ENCODE data around the gene GPR32. TPM values are rescaled to one million over a fixed set of nuclear protein-coding genes. Genes with fewer than 3 reads are reported as not detected.

Gene GPR32
- total and polyA plus RNA-seq, 7 donors = not detected

- intact Hi-C loops (cut with DNase I) = no loop called here
- 60 to 70% (median 65%) methylated on average over 4 of the region's 4 CpGs for WGBS, 3 donors
- Histone ChIP-seq H3K36me3 (ENCODE audit: insufficient read depth in 1 of 2, low read depth in 1 of 2) (no peaks in the 10 kb centered on the region), H3K4me1 (no peaks in the 10 kb centered on the region), H3K27ac (no peak overlapping the region), H3K4me3 (no peak overlapping the region), H3K27me3 (ENCODE audit: insufficient read depth in 3 of 3, low read length in 2 of 3) (peaks cover 0 to 73% (median 28%) of the 10 kb centered on the region in 3 donors), H3K9me3 (no peaks in the 10 kb centered on the region)
- ATAC-seq (no peak), DNase-seq (no peak)
- no peak for TF ChIP-seq CTCF (IDR thresholded peaks at IDR 0.05)
These were observed 51.0 kb downstream of the GPR32 start for GRCh38 chr19:50821248-50821612.

Other genes starting within 250 kb of the GPR32 start
- 1 to 10 TPM in 1 of 4 donors, under 1 TPM in 3; 0.19 to 1.0 (median 0.31) TPM for gene LRRC4B, start 202.0 kb upstream of the GPR32 start, total RNA-seq
- under 1 TPM; 0.04 to 0.47 (median 0.32) TPM for gene LRRC4B, start 202.0 kb upstream of the GPR32 start, polyA plus RNA-seq
- under 1 TPM in 1 of 4 donors, not detected in 3; 0.26 TPM for gene SYT3, start 130.6 kb upstream of the GPR32 start, total RNA-seq
- gene SYT3, start 130.6 kb upstream of the GPR32 start, polyA plus RNA-seq = under 1 TPM in 2 of 3 donors, not detected in 1; 0.07 to 0.12 TPM
- gene C19orf81, start 121.0 kb upstream of the GPR32 start, total RNA-seq = 1 to 10 TPM in 1 of 4 donors, under 1 TPM in 2, not detected in 1; 0.50 to 1.8 (median 0.54) TPM
- 1 to 10 TPM in 1 of 3 donors, not detected in 2; 1.5 TPM for gene C19orf81, start 121.0 kb upstream of the GPR32 start, polyA plus RNA-seq
- 1 to 10 TPM in 1 of 4 donors, under 1 TPM in 2, not detected in 1; 0.39 to 1.3 (median 0.83) TPM for gene SHANK1, start 50.7 kb upstream of the GPR32 start, total RNA-seq
- gene SHANK1, start 50.7 kb upstream of the GPR32 start, polyA plus RNA-seq = under 1 TPM in 2 of 3 donors, not detected in 1; 0.14 to 0.16 TPM
- 1 to 10 TPM; 1.6 to 4.5 (median 1.8) TPM for gene CLEC11A, start 47.1 kb upstream of the GPR32 start, total RNA-seq
- 1 to 10 TPM in 1 of 3 donors, under 1 TPM in 2; 0.83 to 4.0 (median 0.83) TPM for gene CLEC11A, start 47.1 kb upstream of the GPR32 start, polyA plus RNA-seq
- not detected for gene ACP4, start 20.0 kb downstream of the GPR32 start, total RNA-seq
- not detected for gene ACP4, start 20.0 kb downstream of the GPR32 start, polyA plus RNA-seq
- under 1 TPM in 2 of 4 donors, not detected in 2; 0.32 to 0.34 TPM for gene KLK1, start 53.3 kb downstream of the GPR32 start, total RNA-seq
- under 1 TPM in 2 of 3 donors, not detected in 1; 0.08 to 0.48 TPM for gene KLK1, start 53.3 kb downstream of the GPR32 start, polyA plus RNA-seq
- not detected for gene KLK15, start 63.1 kb downstream of the GPR32 start, total RNA-seq
- gene KLK15, start 63.1 kb downstream of the GPR32 start, polyA plus RNA-seq = not detected
- not detected for gene KLK3, start 84.5 kb downstream of the GPR32 start, total RNA-seq
- gene KLK3, start 84.5 kb downstream of the GPR32 start, polyA plus RNA-seq = not detected
- not detected for gene KLK2, start 103.0 kb downstream of the GPR32 start, total RNA-seq
- not detected for gene KLK2, start 103.0 kb downstream of the GPR32 start, polyA plus RNA-seq
- gene KLK4, start 140.9 kb downstream of the GPR32 start, total RNA-seq = not detected
- gene KLK4, start 140.9 kb downstream of the GPR32 start, polyA plus RNA-seq = not detected
- not detected for gene KLK5, start 182.6 kb downstream of the GPR32 start, total RNA-seq
- under 1 TPM in 1 of 3 donors, not detected in 2; 0.05 TPM for gene KLK5, start 182.6 kb downstream of the GPR32 start, polyA plus RNA-seq
- gene KLK6, start 199.1 kb downstream of the GPR32 start, total RNA-seq = not detected
- under 1 TPM in 1 of 3 donors, not detected in 2; 0.04 TPM for gene KLK6, start 199.1 kb downstream of the GPR32 start, polyA plus RNA-seq
- not detected for gene KLK7, start 213.5 kb downstream of the GPR32 start, total RNA-seq
- gene KLK7, start 213.5 kb downstream of the GPR32 start, polyA plus RNA-seq = not detected
- not detected for gene KLK8, start 231.1 kb downstream of the GPR32 start, total RNA-seq
- gene KLK8, start 231.1 kb downstream of the GPR32 start, polyA plus RNA-seq = under 1 TPM in 2 of 3 donors, not detected in 1; 0.09 to 0.76 TPM
- not detected for gene KLK10, start 249.2 kb downstream of the GPR32 start, total RNA-seq
- under 1 TPM; 0.04 to 0.16 (median 0.04) TPM for gene KLK10, start 249.2 kb downstream of the GPR32 start, polyA plus RNA-seq

All from psoas muscle (tissue), 8 donors.